H1 (cell line): ENCODE data around the gene SLC25A51. TPM values are rescaled to one million over a fixed set of nuclear protein-coding genes. Genes with fewer than 3 reads are reported as not detected.

ENCODE experiments used
- CTCF ChIA-PET: fragments of 300-600 bp; sonication (Branson Sonifier 250); formaldehyde crosslinking; loops from one replicate; lab custom pipeline; 2021; ENCODE audit not compliant: partially characterized antibody; lab: Charles Lee
- POLR2A ChIA-PET: fragments of 300-600 bp; sonication (Branson Sonifier 250); formaldehyde crosslinking; loops from one replicate; lab custom pipeline; 2021; ENCODE audit warnings: inconsistent platforms; ENCODE audit not compliant: partially characterized antibody; lab: Charles Lee
- DNase-seq, 2 experiments: peaks; one replicate each; pipeline versions ENCODE4 v3.0.0 to v3.0.0-alpha.2; 2010 to 2022; ENCODE audit warnings: low spot score in 2 of 2, low read depth in 1 of 2, mixed read lengths in 1 of 2
- FAIRE-seq: peaks from 2 replicates; lab custom pipeline; 2011; peaks lifted over from hg19 to GRCh38; lab: Jason Lieb, UNC
- H2AFZ ChIP-seq: 2 replicates; pipeline ENCODE4 v1.8.1; 2012; ENCODE audit warnings: low read length, inconsistent platforms
- H2AK5ac ChIP-seq: 2 replicates; pipeline ENCODE4 v1.6.1; 2013; ENCODE audit warnings: low read depth, low read length
- H2BK120ac ChIP-seq: replicated peaks from 2 replicates; pipeline ENCODE3; 2013; ENCODE audit warnings: low read depth, low read length, inconsistent platforms
- H2BK12ac ChIP-seq: 2 replicates; pipeline ENCODE4 v1.6.1; 2013; ENCODE audit warnings: low read depth, low read length
- H2BK15ac ChIP-seq: 2 replicates; pipeline ENCODE4 v1.6.1; 2013; ENCODE audit warnings: low read length
- H2BK20ac ChIP-seq: 2 replicates; pipeline ENCODE4 v1.6.1; 2013; ENCODE audit warnings: low read length
- H2BK5ac ChIP-seq: 2 replicates; pipeline ENCODE4 v1.6.1; 2013; ENCODE audit warnings: low read depth, low read length
- H3K14ac ChIP-seq: 2 replicates; pipeline ENCODE4 v1.6.1; 2013; ENCODE audit warnings: inconsistent platforms; ENCODE audit not compliant: insufficient read length
- H3K18ac ChIP-seq: 2 replicates; pipeline ENCODE4 v1.6.1; 2013; ENCODE audit warnings: low read length; ENCODE audit errors: extremely low read depth
- H3K23ac ChIP-seq: 2 replicates; pipeline ENCODE4 v1.6.1; 2013; ENCODE audit warnings: inconsistent platforms; ENCODE audit not compliant: insufficient read length
- H3K23me2 ChIP-seq: 2 replicates; pipeline ENCODE4 v1.6.1; 2013; ENCODE audit warnings: low read depth, low read length
- H3K27ac ChIP-seq: 2 replicates; pipeline ENCODE4 v1.6.1; 2011; ENCODE audit warnings: low read depth, low read length, inconsistent platforms
- H3K27me3 ChIP-seq, 4 experiments: replicated peaks in 1 of 4; 1 replicate in 1 of 4; 2 replicates in 3 of 4; pipeline versions ENCODE4 v1.6.1 to v1.8.1; 2011 to 2013; ENCODE audit warnings: low read length in 3 of 4, mild to moderate bottlenecking in 3 of 4, inconsistent platforms in 2 of 4, mixed read lengths in 2 of 4, moderate library complexity in 1 of 4; ENCODE audit not compliant: control insufficient read depth in 3 of 4, insufficient read depth in 3 of 4; ENCODE audit errors: extremely low read depth in 1 of 4
- H3K36me3 ChIP-seq, 4 experiments: 2 replicates each; pipeline versions ENCODE4 v1.6.1 to v1.8.1; 2011 to 2013; ENCODE audit warnings: mild to moderate bottlenecking in 4 of 4, low read length in 3 of 4, moderate library complexity in 2 of 4, control low read depth in 1 of 4, inconsistent platforms in 1 of 4; ENCODE audit not compliant: insufficient read depth in 4 of 4, control insufficient read depth in 2 of 4
- H3K4ac ChIP-seq: replicated peaks from 2 replicates; pipeline ENCODE3; 2013; ENCODE audit warnings: low read length, low read depth, mixed read lengths, inconsistent platforms; ENCODE audit not compliant: insufficient read length
- H3K4me1 ChIP-seq, 4 experiments: replicated peaks in 1 of 4; 1 replicate in 1 of 4; 2 replicates in 3 of 4; pipeline versions ENCODE4 v1.6.1 to v1.8.1; 2011 to 2013; ENCODE audit warnings: low read length in 3 of 4, inconsistent platforms in 2 of 4, mixed read lengths in 1 of 4; ENCODE audit not compliant: insufficient read depth in 4 of 4, control insufficient read depth in 3 of 4
- H3K4me2 ChIP-seq, 2 experiments: 2 replicates each; pipeline versions ENCODE4 v1.6.1 to v1.8.1; 2011 to 2013; ENCODE audit warnings: low read depth in 2 of 2, low read length in 2 of 2, control low read depth in 1 of 2, inconsistent platforms in 1 of 2, mild to moderate bottlenecking in 1 of 2; ENCODE audit not compliant: insufficient read depth in 1 of 2
- H3K4me3 ChIP-seq, 4 experiments: fragments of 200-600, 300-600 bp in 1 of 4; sonication (generic), shearing (Covaris generic), sonication (Bioruptor Twin) in 1 of 4; 2 replicates each; pipeline versions ENCODE4 v1.5.1 to v1.8.1; 2011 to 2016; ENCODE audit warnings: low read length in 4 of 4, low read depth in 3 of 4, control low read depth in 2 of 4, inconsistent platforms in 2 of 4, mild to moderate bottlenecking in 2 of 4, mixed read lengths in 1 of 4, moderate library complexity in 1 of 4; ENCODE audit not compliant: insufficient read depth in 2 of 4; ENCODE audit errors: extremely low read depth in 1 of 4
- H3K56ac ChIP-seq: replicated peaks from 2 replicates; pipeline ENCODE3; 2013; ENCODE audit warnings: low read depth, mild to moderate bottlenecking, mixed read lengths, low read length, inconsistent platforms; ENCODE audit not compliant: insufficient read length
- H3K79me1 ChIP-seq: 2 replicates; pipeline ENCODE4 v1.6.1; 2013; ENCODE audit warnings: low read depth, low read length, control low read depth
- H3K79me2 ChIP-seq, 2 experiments: 2 replicates each; pipeline versions ENCODE4 v1.6.1 to v1.8.1; 2012 to 2013; ENCODE audit warnings: low read length in 2 of 2, mild to moderate bottlenecking in 2 of 2, inconsistent platforms in 1 of 2; ENCODE audit not compliant: insufficient read depth in 2 of 2, control insufficient read depth in 1 of 2
- H3K9ac ChIP-seq, 4 experiments: replicated peaks in 1 of 4; 1 replicate in 1 of 4; 2 replicates in 3 of 4; pipeline versions ENCODE4 v1.6.1 to v1.8.1; 2011 to 2013; ENCODE audit warnings: low read depth in 3 of 4, low read length in 3 of 4, control low read depth in 2 of 4, mild to moderate bottlenecking in 2 of 4, moderate library complexity in 2 of 4, inconsistent platforms in 1 of 4; ENCODE audit errors: extremely low read depth in 1 of 4
- H3K9me3 ChIP-seq, 2 experiments: 2 replicates each; pipeline versions ENCODE4 v1.6.1 to v1.8.1; 2012 to 2013; ENCODE audit warnings: mild to moderate bottlenecking in 2 of 2, moderate library complexity in 2 of 2, control low read depth in 1 of 2, inconsistent platforms in 1 of 2, low read depth in 1 of 2, low read length in 1 of 2, mixed read lengths in 1 of 2; ENCODE audit not compliant: insufficient read depth in 2 of 2
- H4K20me1 ChIP-seq, 2 experiments: replicated peaks in 1 of 2; 2 replicates each; pipeline versions ENCODE3 to v1.8.1; 2011 to 2013; ENCODE audit warnings: inconsistent platforms in 2 of 2, low read length in 2 of 2, mild to moderate bottlenecking in 1 of 2; ENCODE audit not compliant: insufficient read depth in 2 of 2, control insufficient read depth in 1 of 2
- H4K5ac ChIP-seq: 2 replicates; pipeline ENCODE4 v1.6.1; 2013; ENCODE audit warnings: low read length, low read depth, mixed read lengths, inconsistent platforms; ENCODE audit not compliant: insufficient read length
- H4K8ac ChIP-seq: 2 replicates; pipeline ENCODE4 v1.8.0; 2013; ENCODE audit warnings: mild to moderate bottlenecking, moderate library complexity, low read length, inconsistent platforms; ENCODE audit not compliant: insufficient read depth; ENCODE audit errors: extremely low read depth
- H4K91ac ChIP-seq: replicated peaks from 2 replicates; pipeline ENCODE3; 2013; ENCODE audit warnings: low read length, mixed read lengths, inconsistent platforms; ENCODE audit not compliant: insufficient read length
- CBX5 ChIP-seq: fragments of 300-800, 300-1000 bp; sonication (generic); IDR thresholded peaks from 2 replicates; pipeline ENCODE4 v1.7.1; 2016; ENCODE audit warnings: antibody characterized with exemption, low read length, low read depth
- CBX8 ChIP-seq: fragments of 300-800, 300-1000 bp; sonication (generic); IDR thresholded peaks from 2 replicates; pipeline ENCODE4 v1.7.1; 2016; ENCODE audit warnings: low read depth, low read length, borderline replicate concordance
- EGR1 ChIP-seq: IDR thresholded peaks from 2 replicates; pipeline ENCODE4 v1.6.1; 2011; ENCODE audit warnings: low read depth, low read length, borderline replicate concordance
- PHF8 ChIP-seq: fragments of 200-600 bp; sonication (generic); conservative IDR thresholded peaks from 2 replicates; pipeline ENCODE4 v1.7.1; 2012; ENCODE audit warnings: low read depth, mild to moderate bottlenecking, inconsistent platforms, low read length, moderate library complexity
- POLR2AphosphoS5 ChIP-seq: IDR thresholded peaks from 2 replicates; pipeline ENCODE4 v1.6.1; 2011; ENCODE audit warnings: low read depth, low read length
- POU5F1 ChIP-seq: IDR thresholded peaks from 2 replicates; pipeline ENCODE4 v1.6.1; 2011; ENCODE audit warnings: low read depth, mild to moderate bottlenecking, low read length, moderate library complexity
- WGBS, 2 experiments: shearing (Covaris generic) in 1 of 2; methylation state at CpG; one replicate each; pipeline versions ENCODE4 v1.1.6 to v1.1.7; 2013 to 2015; ENCODE audit warnings: low lambda C conversion rate in 2 of 2, mixed read lengths in 2 of 2, inconsistent platforms in 1 of 2, low coverage in 1 of 2, missing lambda C conversion rate in 1 of 2; ENCODE audit not compliant: insufficient replicate concordance in 2 of 2, insufficient coverage in 1 of 2, insufficient read length in 1 of 2; ENCODE audit errors: extremely low coverage in 1 of 2, missing lambda C conversion rate in 1 of 2; 5-methylcytosine and 5-hydroxymethylcytosine counted together
- polyA plus RNA-seq, 7 experiments: library from polyadenylated mRNA; depleted of rRNA in 3 of 7; stranded (reverse) in 5 of 7; unstranded in 2 of 7; fragments of >200 nt in 5 of 7; fragments of 200-250 nt in 2 of 7; gene quantifications; 1 replicate in 5 of 7; 2 replicates in 1 of 7; 4 replicates in 1 of 7; pipeline versions ENCODE4 v1.2.1 to v1.2.3, GENCODE V29; 2011 to 2013; ENCODE audit warnings: missing spikeins in 2 of 7, mixed read lengths in 2 of 7
- total RNA-seq: library from RNA; stranded (reverse); fragmentation: NEBNext Ultra II Directional; extraction: Animal tissue kit (Norgen Biotek cat#: 25700); gene quantifications from 2 replicates; pipeline ENCODE4 v1.2.1, GENCODE V29; 2021

The SLC25A51 gene
- total and polyA plus RNA-seq, 2 of the 8 experiments (the other 6 are each of a cell fraction or from before 2014, with no cell fraction given) = 8.0 to 14.5 TPM

DNA sequence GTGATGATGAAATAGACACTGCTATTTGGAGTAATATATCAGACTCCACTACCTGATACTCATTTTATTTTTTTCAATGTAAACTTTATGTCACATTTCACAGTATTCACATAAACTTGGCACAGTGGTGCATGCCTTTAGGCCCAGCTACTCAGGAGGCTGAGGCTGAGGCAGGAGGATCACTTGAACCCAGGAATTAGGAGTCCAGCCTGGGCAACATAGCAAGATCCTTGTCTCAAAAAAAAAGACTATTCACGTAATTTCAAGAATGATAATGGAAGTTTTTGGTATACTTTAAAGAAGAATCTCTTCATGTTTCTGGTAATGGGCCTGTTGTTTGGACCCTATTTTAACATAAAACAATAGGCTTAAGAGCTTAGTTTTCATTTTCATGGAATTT, 47.4 kb downstream of the SLC25A51 start:
- H3K4me1 ChIP-seq = no peaks in the 10 kb centered on the region
- ChIA-PET CTCF (no interaction called here), POLR2A (no interaction called here)
- no peak overlapping the region for H2BK120ac ChIP-seq
- H2BK20ac ChIP-seq = no peak overlapping the region
- H3K4me3 ChIP-seq = no peak overlapping the region
- peaks cover 0 to 2% of the 10 kb centered on the region in 2 experiments for H4K20me1 ChIP-seq
- no peak overlapping the region for H2BK15ac ChIP-seq
- no peak overlapping the region for H3K27ac ChIP-seq
- H3K56ac ChIP-seq = no peak overlapping the region
- H3K18ac ChIP-seq = no peak overlapping the region
- FAIRE-seq (no peak), DNase-seq (no peak)
- H2BK5ac ChIP-seq = no peak overlapping the region
- H4K5ac ChIP-seq = no peak overlapping the region
- peaks cover 0 to 14% (median 3%) of the 10 kb centered on the region in 4 experiments; a peak in 4 of 8 replicates for H3K36me3 ChIP-seq
- H3K9me3 ChIP-seq = no peaks in the 10 kb centered on the region
- no peak overlapping the region for H4K8ac ChIP-seq
- H3K79me1 ChIP-seq = no peaks in the 10 kb centered on the region
- no peak overlapping the region for H2AK5ac ChIP-seq
- H3K23me2 ChIP-seq = no peaks in the 10 kb centered on the region
- no peak overlapping the region for H3K23ac ChIP-seq
- no peak overlapping the region for H3K14ac ChIP-seq
- H3K79me2 ChIP-seq = no peaks in the 10 kb centered on the region
- no peaks in the 10 kb centered on the region for H3K27me3 ChIP-seq
- H4K91ac ChIP-seq = no peak overlapping the region
- H2AFZ ChIP-seq = no peak overlapping the region
- 100% methylated on average over 1 of the region's 1 CpG; no CpG with 5 or more reads in 1 of the 2 experiments for WGBS, 2 experiments
- H3K4ac ChIP-seq = no peak overlapping the region
- H3K9ac ChIP-seq = no peak overlapping the region
- no peak overlapping the region for H3K4me2 ChIP-seq
- no peak overlapping the region for H2BK12ac ChIP-seq
- TF ChIP-seq CBX5 = no peak
- no peak for TF ChIP-seq POLR2AphosphoS5
- TF ChIP-seq CBX8 = no peak
- no peak for TF ChIP-seq PHF8
- TF ChIP-seq EGR1 = no peak
- TF ChIP-seq POU5F1 = no peak
